ENCODE results near the gene ATP2C1. TPM values are rescaled to one million over a fixed set of nuclear protein-coding genes. Genes with fewer than 3 reads are reported as not detected.
"Not testable (repeated sequence)": the region's sequence is repeated elsewhere in the genome, so short reads cannot be mapped to it uniquely, and the experiment has no call there.

The ATP2C1 gene
- total RNA-seq, 2 experiments from 2014 or later: 47.4 to 48.5 TPM

- peaks cover 62% of the 10 kb centered on the region for H3K36me3 Mint-ChIP-seq (ENCODE audit: low read depth)
- ATAC-seq (no peak), DNase-seq (no peak)
- no peak overlapping the region for H3K4me3 Mint-ChIP-seq
- H3K27me3 Mint-ChIP-seq: no peaks in the 10 kb centered on the region
- no peak overlapping the region for H3K27ac Mint-ChIP-seq
- POLR2A ChIA-PET: no interaction called here
- H3K9me3 Mint-ChIP-seq (ENCODE audit: low read depth): no peaks in the 10 kb centered on the region
- intact Hi-C loops (cut with DNase I, micrococcal nuclease): no loop called here
- no peaks in the 10 kb centered on the region for H3K4me1 Mint-ChIP-seq
- CTCF ChIA-PET: interaction anchor here (1.1 kb wide), 1 partner anchor 1572 kb away, joined by 3 read pairs; no protein-coding TSS in a partner anchor
These were observed 70.0 kb downstream of the ATP2C1 start for GRCh38 chr3:130963878-130964277.

GRCh38 chr3:130967281-130967680 is 73.4 kb downstream of the ATP2C1 start:
- POLR2A ChIA-PET: no interaction called here
- CTCF ChIA-PET: no interaction called here
- Mint-ChIP-seq H3K27me3 (no peaks in the 10 kb centered on the region), H3K9me3 (ENCODE audit: low read depth) (no peaks in the 10 kb centered on the region), H3K36me3 (ENCODE audit: low read depth) (peaks cover 70% of the 10 kb centered on the region), H3K4me3 (no peak overlapping the region), H3K27ac (no peak overlapping the region), H3K4me1 (peaks cover 9% of the 10 kb centered on the region)
- intact Hi-C loops (cut with DNase I, micrococcal nuclease): no loop called here
- DNase-seq (no peak), ATAC-seq (no peak)

GRCh38 chr3:130968221-130968620 is 74.3 kb downstream of the ATP2C1 start:
- POLR2A ChIA-PET: no interaction called here

DNA sequence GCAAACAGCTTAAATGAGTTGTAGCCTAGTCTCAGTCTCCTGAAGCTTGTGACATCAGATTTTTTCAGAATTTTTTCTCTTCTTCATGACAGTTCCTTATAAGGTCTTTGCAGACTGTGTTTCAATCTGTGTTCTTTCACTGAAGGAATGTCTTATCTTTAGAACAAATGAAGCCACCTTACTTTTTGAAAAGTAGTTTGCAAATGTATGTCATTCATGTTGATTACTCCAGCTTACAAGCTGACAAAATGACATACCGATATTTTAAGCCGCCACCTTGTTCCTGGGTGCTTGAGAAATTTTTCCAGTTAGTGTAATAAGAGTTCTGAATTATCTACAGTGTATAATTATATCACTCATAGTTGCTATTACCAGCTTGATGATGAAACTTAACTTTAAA is 75.7 kb downstream of the ATP2C1 start:
- Mint-ChIP-seq H3K36me3 (ENCODE audit: low read depth) (peaks cover 69% of the 10 kb centered on the region), H3K27ac (no peak overlapping the region), H3K27me3 (no peaks in the 10 kb centered on the region), H3K9me3 (ENCODE audit: low read depth) (no peaks in the 10 kb centered on the region), H3K4me1 (peaks cover 9% of the 10 kb centered on the region), H3K4me3 (no peak overlapping the region)
- ChIA-PET POLR2A (no interaction called here), CTCF (no interaction called here)
- DNase-seq: no peak
- intact Hi-C loops (cut with DNase I, micrococcal nuclease): no loop called here
- ATAC-seq: no peak

More at GRCh38 chr3:130968221-130968620, 74.3 kb downstream of the ATP2C1 start:
- Mint-ChIP-seq H3K9me3 (ENCODE audit: low read depth) (no peaks in the 10 kb centered on the region), H3K36me3 (ENCODE audit: low read depth) (peaks cover 68% of the 10 kb centered on the region), H3K27ac (no peak overlapping the region), H3K27me3 (no peaks in the 10 kb centered on the region), H3K4me1 (peaks cover 9% of the 10 kb centered on the region), H3K4me3 (no peak overlapping the region)
- DNase-seq (no peak), ATAC-seq (no peak)
- intact Hi-C loops (cut with DNase I, micrococcal nuclease): no loop called here
- CTCF ChIA-PET: interaction anchor here (0.7 kb wide), 1 partner anchor 19 kb away, joined by 3 read pairs; no protein-coding TSS in a partner anchor

DNA sequence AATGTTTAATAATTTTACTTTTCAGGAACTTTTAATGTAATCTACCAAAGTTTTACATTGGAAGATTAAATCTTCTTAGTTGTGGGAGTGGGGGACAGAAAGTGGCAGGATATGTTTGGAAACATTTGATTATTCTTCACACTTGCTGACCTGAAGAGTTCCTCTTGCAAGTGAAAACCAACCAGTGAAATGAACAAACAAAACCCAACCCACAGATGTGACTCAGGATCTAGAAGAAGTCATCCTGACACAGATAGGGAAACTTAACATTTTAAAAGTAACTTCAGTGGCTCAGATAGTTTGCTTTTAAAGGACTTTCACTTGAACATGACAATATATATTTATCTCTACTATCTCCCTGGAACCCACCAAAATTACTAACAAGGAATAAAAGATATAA is 77.3 kb downstream of the ATP2C1 start:
- no peaks in the 10 kb centered on the region for H3K27me3 Mint-ChIP-seq
- peaks cover 9% of the 10 kb centered on the region for H3K4me1 Mint-ChIP-seq
- H3K4me3 Mint-ChIP-seq: no peak overlapping the region
- POLR2A ChIA-PET: no interaction called here
- no peaks in the 10 kb centered on the region for H3K9me3 Mint-ChIP-seq (ENCODE audit: low read depth)
- CTCF ChIA-PET: no interaction called here
- H3K27ac Mint-ChIP-seq: no peak overlapping the region
- intact Hi-C loops (cut with DNase I, micrococcal nuclease): no loop called here
- H3K36me3 Mint-ChIP-seq (ENCODE audit: low read depth): peaks cover 62% of the 10 kb centered on the region
- DNase-seq (no peak), ATAC-seq (peak; percentile 70)

DNA sequence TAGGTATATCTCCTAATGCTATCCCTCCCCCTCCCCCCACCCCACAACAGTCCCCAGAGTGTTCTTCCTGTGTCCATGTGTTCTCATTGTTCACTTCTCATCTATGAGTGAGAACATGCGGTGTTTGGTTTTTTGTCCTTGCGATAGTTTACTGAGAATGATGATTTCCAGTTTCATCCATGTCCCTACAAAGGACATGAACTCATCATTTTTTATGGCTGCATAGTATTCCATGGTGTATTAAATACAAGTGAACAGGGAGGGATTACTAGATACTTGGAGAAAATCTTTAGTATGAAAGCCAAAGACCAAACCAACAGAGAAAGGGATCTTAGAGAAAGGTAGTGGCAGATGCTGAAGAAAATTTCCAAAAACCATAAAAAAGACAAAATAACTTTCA is 78.7 kb downstream of the ATP2C1 start:
- ATAC-seq; H3K27ac Mint-ChIP-seq; H3K9me3 Mint-ChIP-seq (ENCODE audit: low read depth); H3K4me3 Mint-ChIP-seq; H3K27me3 Mint-ChIP-seq; intact Hi-C loops (cut with DNase I, micrococcal nuclease); H3K4me1 Mint-ChIP-seq; CTCF ChIA-PET; POLR2A ChIA-PET; DNase-seq: not testable (repeated sequence)
- peaks cover 58% of the 10 kb centered on the region for H3K36me3 Mint-ChIP-seq (ENCODE audit: low read depth)

DNA sequence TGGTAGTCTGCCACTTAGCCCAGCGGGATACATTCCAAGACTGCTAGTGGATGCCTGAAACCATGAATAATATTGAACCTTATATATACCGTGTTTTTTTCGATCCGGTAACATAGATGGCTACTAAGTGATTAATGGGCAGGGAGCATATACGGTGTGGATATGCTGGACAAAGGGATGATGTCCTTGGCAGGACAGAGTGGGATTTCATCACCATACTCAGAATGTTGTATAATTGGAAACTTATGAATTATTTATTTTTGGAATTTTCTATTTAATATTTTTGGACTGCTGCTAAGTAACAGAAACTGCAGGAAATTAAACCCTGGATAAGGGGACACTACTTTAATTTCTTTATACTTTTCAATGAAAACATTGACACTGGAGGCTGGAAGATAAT is 79.5 kb downstream of the ATP2C1 start:
- DNase-seq (no peak), ATAC-seq (no peak)
- intact Hi-C loops (cut with DNase I, micrococcal nuclease): no loop called here
- no peaks in the 10 kb centered on the region for H3K27me3 Mint-ChIP-seq
- H3K36me3 Mint-ChIP-seq (ENCODE audit: low read depth): peaks cover 52% of the 10 kb centered on the region
- ChIA-PET CTCF (interaction anchor here (1.2 kb wide), 1 partner anchor 186 kb away, joined by 4 read pairs; no protein-coding TSS in a partner anchor), POLR2A (no interaction called here)
- no peaks in the 10 kb centered on the region for H3K9me3 Mint-ChIP-seq (ENCODE audit: low read depth)
- H3K4me1 Mint-ChIP-seq: peaks cover 9% of the 10 kb centered on the region
- no peak overlapping the region for H3K27ac Mint-ChIP-seq
- no peak overlapping the region for H3K4me3 Mint-ChIP-seq

- no peak overlapping the region for H3K27ac Mint-ChIP-seq
- H3K27me3 Mint-ChIP-seq: no peaks in the 10 kb centered on the region
- ChIA-PET CTCF (interaction anchor here (0.6 to 1.2 kb wide), 2 partner anchors 18 to 187 kb away, joined by 3 to 4 read pairs; no protein-coding TSS in a partner anchor), POLR2A (no interaction called here)
- intact Hi-C loops (cut with DNase I, micrococcal nuclease): no loop called here
- H3K36me3 Mint-ChIP-seq (ENCODE audit: low read depth): peaks cover 49% of the 10 kb centered on the region
- ATAC-seq (no peak), DNase-seq (no peak)
- no peaks in the 10 kb centered on the region for H3K9me3 Mint-ChIP-seq (ENCODE audit: low read depth)
- H3K4me1 Mint-ChIP-seq: peaks cover 9% of the 10 kb centered on the region
- no peak overlapping the region for H3K4me3 Mint-ChIP-seq
These were observed 80.3 kb downstream of the ATP2C1 start for GRCh38 chr3:130974201-130974600.

- DNase-seq (no peak), ATAC-seq (no peak)
- H3K4me1 Mint-ChIP-seq: peaks cover 9% of the 10 kb centered on the region
- H3K9me3 Mint-ChIP-seq (ENCODE audit: low read depth): no peaks in the 10 kb centered on the region
- H3K27me3 Mint-ChIP-seq: no peaks in the 10 kb centered on the region
- intact Hi-C loops (cut with DNase I, micrococcal nuclease): no loop called here
- H3K36me3 Mint-ChIP-seq (ENCODE audit: low read depth): peaks cover 42% of the 10 kb centered on the region
- no peak overlapping the region for H3K4me3 Mint-ChIP-seq
- POLR2A ChIA-PET: no interaction called here
- CTCF ChIA-PET: interaction anchor here (0.5 to 0.7 kb wide), 3 partner anchors 10 to 336 kb away, joined by 3 read pairs; no protein-coding TSS in a partner anchor
- no peak overlapping the region for H3K27ac Mint-ChIP-seq
These were observed 81.4 kb downstream of the ATP2C1 start for GRCh38 chr3:130975251-130975650.

DNA sequence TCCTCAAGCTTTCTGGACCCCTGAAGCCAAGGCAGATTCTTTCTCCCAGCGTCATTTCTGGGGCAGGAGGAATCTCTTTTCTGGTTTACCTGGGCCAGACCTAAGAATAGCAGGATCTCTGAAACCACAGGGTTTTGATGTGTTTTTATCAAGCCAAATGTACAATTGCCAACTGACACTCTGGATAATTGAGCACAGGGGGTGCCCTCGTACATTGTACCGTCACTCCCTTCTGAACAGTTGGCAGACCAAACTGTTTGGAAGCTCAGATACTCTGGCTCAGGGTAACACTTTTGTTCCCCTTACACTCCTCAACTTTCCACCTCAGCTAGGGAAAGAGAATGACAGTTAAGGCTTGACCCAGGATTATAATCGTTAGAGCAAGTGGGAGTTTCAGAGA is 82.8 kb downstream of the ATP2C1 start:
- Mint-ChIP-seq H3K9me3 (ENCODE audit: low read depth) (no peaks in the 10 kb centered on the region), H3K4me3 (no peak overlapping the region), H3K36me3 (ENCODE audit: low read depth) (peaks cover 30% of the 10 kb centered on the region), H3K4me1 (no peaks in the 10 kb centered on the region), H3K27me3 (no peaks in the 10 kb centered on the region), H3K27ac (no peak overlapping the region)
- ChIA-PET POLR2A (no interaction called here), CTCF (no interaction called here)
- intact Hi-C loops (cut with DNase I, micrococcal nuclease): no loop called here
- no peak for DNase-seq
- ATAC-seq: no peak

DNA sequence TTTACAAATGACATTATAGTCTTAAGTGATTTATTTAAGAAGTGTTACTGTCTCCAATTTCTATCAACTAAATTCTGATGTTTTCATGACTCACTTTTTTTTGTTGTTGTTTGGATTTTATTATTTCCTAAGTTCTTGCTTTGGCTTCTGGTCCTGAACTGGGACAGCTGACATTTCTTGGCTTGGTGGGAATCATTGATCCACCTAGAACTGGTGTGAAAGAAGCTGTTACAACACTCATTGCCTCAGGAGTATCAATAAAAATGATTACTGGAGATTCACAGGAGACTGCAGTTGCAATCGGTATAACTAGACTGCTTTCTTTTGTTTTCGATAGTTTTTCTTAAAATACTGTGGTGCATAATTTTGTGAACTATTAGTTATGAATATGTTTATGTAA is 85.2 kb downstream of the ATP2C1 start:
- no peak overlapping the region for H3K27ac Mint-ChIP-seq
- ChIA-PET POLR2A (no interaction called here), CTCF (no interaction called here)
- intact Hi-C loops (cut with DNase I, micrococcal nuclease): no loop called here
- no peak overlapping the region for H3K4me3 Mint-ChIP-seq
- DNase-seq (no peak), ATAC-seq (no peak)
- H3K4me1 Mint-ChIP-seq: no peaks in the 10 kb centered on the region
- H3K9me3 Mint-ChIP-seq (ENCODE audit: low read depth): no peaks in the 10 kb centered on the region
- peaks cover 24% of the 10 kb centered on the region for H3K36me3 Mint-ChIP-seq (ENCODE audit: low read depth)
- no peaks in the 10 kb centered on the region for H3K27me3 Mint-ChIP-seq

DNA sequence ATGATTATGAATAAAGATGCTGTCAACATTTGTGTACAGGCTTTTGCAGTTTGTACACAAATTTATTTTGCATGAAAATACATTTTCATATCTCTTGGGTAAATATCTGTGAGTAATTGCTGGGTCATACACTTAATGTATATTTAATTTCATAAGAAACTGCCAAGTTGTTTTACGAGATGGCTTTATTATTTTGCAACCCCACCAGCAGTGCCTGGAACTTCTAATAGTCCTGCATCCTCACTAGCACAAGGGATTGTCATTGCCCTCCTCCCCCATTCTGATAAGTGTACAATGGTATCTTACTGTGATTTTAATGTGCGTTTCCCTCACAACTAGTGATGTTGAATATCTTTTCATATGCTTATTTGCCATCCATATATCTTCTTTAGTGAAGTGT is 87.6 kb downstream of the ATP2C1 start:
- ChIA-PET POLR2A (no interaction called here), CTCF (no interaction called here)
- H3K27ac Mint-ChIP-seq: no peak overlapping the region
- DNase-seq: no peak
- H3K27me3 Mint-ChIP-seq: no peaks in the 10 kb centered on the region
- no peaks in the 10 kb centered on the region for H3K9me3 Mint-ChIP-seq (ENCODE audit: low read depth)
- H3K4me1 Mint-ChIP-seq: no peaks in the 10 kb centered on the region
- H3K36me3 Mint-ChIP-seq (ENCODE audit: low read depth): peaks cover 22% of the 10 kb centered on the region
- intact Hi-C loops (cut with DNase I, micrococcal nuclease): no loop called here
- no peak overlapping the region for H3K4me3 Mint-ChIP-seq
- no peak for ATAC-seq

GRCh38 chr3:130990282-130990681 is 96.4 kb downstream of the ATP2C1 start:
- CTCF ChIA-PET: no interaction called here

More at GRCh38 chr3:130990282-130990681, 96.4 kb downstream of the ATP2C1 start:
- H3K9me3 Mint-ChIP-seq (ENCODE audit: low read depth): no peaks in the 10 kb centered on the region
- intact Hi-C loops (cut with DNase I, micrococcal nuclease): no loop called here
- DNase-seq: no peak
- no peak overlapping the region for H3K4me3 Mint-ChIP-seq
- H3K36me3 Mint-ChIP-seq (ENCODE audit: low read depth): peaks cover 15% of the 10 kb centered on the region
- H3K27ac Mint-ChIP-seq: no peak overlapping the region
- no peak for ATAC-seq
- POLR2A ChIA-PET: no interaction called here
- H3K27me3 Mint-ChIP-seq: no peaks in the 10 kb centered on the region
- no peaks in the 10 kb centered on the region for H3K4me1 Mint-ChIP-seq
